Ovary (tissue), 9 donors: ENCODE data around the gene SEMA6C. TPM values are rescaled to one million over a fixed set of nuclear protein-coding genes. Genes with fewer than 3 reads are reported as not detected.

Experiments used
- DNase-seq, 5 donors: peaks; one replicate each; pipeline ENCODE4 v3.0.0-alpha.2; 2019 to 2020
- H3K27ac ChIP-seq, 2 donors: fragments of 200-600 bp; one replicate each; pipeline versions ENCODE4 v1.5.1 to v1.8.0; 2019 to 2022
- H3K27me3 ChIP-seq: fragments of 200-600 bp; one replicate; pipeline ENCODE4 v1.8.0; 2022
- H3K36me3 ChIP-seq: fragments of 200-600 bp; sonication (generic); one replicate; pipeline ENCODE4 v1.5.1; 2019
- H3K4me1 ChIP-seq: one replicate; pipeline ENCODE4 v1.8.1; 2013; ENCODE audit warnings: mild to moderate bottlenecking, moderate library complexity; ENCODE audit not compliant: insufficient read depth
- H3K4me3 ChIP-seq: fragments of 200-600 bp; sonication (generic); one replicate; pipeline ENCODE4 v1.5.1; 2017
- H3K9me3 ChIP-seq, 2 donors: fragments of 200-600 bp in 1 of 2; sonication (generic) in 1 of 2; one replicate each; pipeline versions ENCODE4 v1.5.1 to v1.8.1; 2013 to 2019; ENCODE audit warnings: mild to moderate bottlenecking in 1 of 2, moderate library complexity in 1 of 2
- CTCF ChIP-seq, 3 donors: fragments of 450-650 bp in 2 of 3; fragments of 200-600 bp in 1 of 3; IDR thresholded peaks; one replicate each; pipeline versions ENCODE4 v1.5.1 to v1.8.0; 2016 to 2022; ENCODE audit warnings: antibody characterized with exemption in 3 of 3, mild to moderate bottlenecking in 1 of 3
- EP300 ChIP-seq: sonication (generic); formaldehyde crosslinking; IDR thresholded peaks from one replicate; pipeline ENCODE4 v1.6.1; 2017; ENCODE audit warnings: antibody characterized with exemption
- POLR2A ChIP-seq: fragments of 450-650 bp; IDR thresholded peaks from one replicate; pipeline ENCODE4 v1.6.1; 2017; ENCODE audit warnings: antibody characterized with exemption, mild to moderate bottlenecking, moderate library complexity
- WGBS, 3 donors: extraction: QIAGEN DNeasy Blood & Tissue Kit in 1 of 3; methylation state at CpG; one replicate each; pipeline versions ENCODE4 v1.1.5 to v1.1.7; 2013 to 2017; 5-methylcytosine and 5-hydroxymethylcytosine counted together
- intact Hi-C, 4 donors: fragments of 100-400 bp; cut with DNase I; formaldehyde crosslinking; loops; one replicate each; pipeline versions ENCODE4 v1.11.0 to v1.15.1; 2022 to 2023
- polyA plus RNA-seq, 2 donors: library from polyadenylated mRNA; stranded (reverse); fragments of 200-250 nt in 1 of 2; fragments of 350-450 nt in 1 of 2; fragmentation: Illumina TruSeq in 1 of 2; extraction: RNeasy Lipid Tissue Mini Kit (QIAGEN cat#74804) in 1 of 2; gene quantifications; one replicate each; pipeline ENCODE4 v1.2.3, GENCODE V29; 2013 to 2014
- total RNA-seq, 7 donors: library from RNA; depleted of rRNA in 2 of 7; stranded (reverse); fragments of >200 nt in 2 of 7; fragmentation: NEBNext Ultra II Directional in 3 of 7; extraction: Animal tissue kit (Norgen Biotek cat#: 25700) in 3 of 7; gene quantifications; one replicate each; pipeline versions ENCODE4 v1.1.0 to v1.2.4, GENCODE V29; 2016 to 2023
- donor health status: DM: no; HTN: no; CAD: no; lungs with moderate emphysema.
- donor health status: DM: no; HTN: no; CAD: no.
- donor health status: Bipolar disorder and iron deficiency.
- donor health status: DM: yes; HTN: yes; CAD: no.
- donor health status: DM: no; HTN: no; CAD: no.
- donor health status: DM: yes; HTN: yes; CAD: no.

The SEMA6C gene
- total and polyA plus RNA-seq, 9 donors = 5.0 to 18.0 (median 13.4) TPM

GRCh38 chr1:151143057-151143435, 3.4 kb downstream of the SEMA6C start:
- intact Hi-C loops = loop anchor here in 1 of 4 donors (10.0 kb wide), 1 partner anchor 68 kb away; the partner anchor contains the start of gene GABPB2
- no peaks in the 10 kb centered on the region for H3K27me3 ChIP-seq
- H3K4me1 ChIP-seq = peaks cover 8% of the 10 kb centered on the region
- no peaks in the 10 kb centered on the region for H3K36me3 ChIP-seq
- no peak for TF ChIP-seq POLR2A
- no peak for TF ChIP-seq EP300
- TF ChIP-seq CTCF (IDR thresholded peaks at IDR 0.05) = no peak
- peak in 1 of 5 donors; percentile 33 for DNase-seq
- no peak overlapping the region for H3K4me3 ChIP-seq
- WGBS, 3 donors = 54 to 66% (median 59%) methylated on average over 7 of the region's 7 CpGs
- H3K9me3 ChIP-seq = no peaks in the 10 kb centered on the region
- H3K27ac ChIP-seq = no peak overlapping the region

GRCh38 chr1:151142411-151143056, 3.9 kb downstream of the SEMA6C start:
- intact Hi-C loops = loop anchor here in 1 of 4 donors (10.0 kb wide), 1 partner anchor 68 kb away; the partner anchor contains the start of gene GABPB2
- Histone ChIP-seq H3K36me3 (no peaks in the 10 kb centered on the region), H3K27me3 (no peaks in the 10 kb centered on the region), H3K4me1 (peaks cover 8% of the 10 kb centered on the region), H3K27ac (no peak overlapping the region), H3K9me3 (no peaks in the 10 kb centered on the region), H3K4me3 (no peak overlapping the region)
- no peak for TF ChIP-seq POLR2A
- TF ChIP-seq EP300 = no peak
- no peak for TF ChIP-seq CTCF (IDR thresholded peaks at IDR 0.05)
- 71 to 81% (median 79%) methylated on average over 5 of the region's 5 CpGs for WGBS, 3 donors
- peak in 1 of 5 donors; percentile 30 for DNase-seq

- H3K36me3 ChIP-seq = no peaks in the 10 kb centered on the region
- no peak for DNase-seq
- no peaks in the 10 kb centered on the region for H3K27me3 ChIP-seq
- H3K4me1 ChIP-seq = no peaks in the 10 kb centered on the region
- TF ChIP-seq POLR2A (no peak), CTCF (IDR thresholded peaks at IDR 0.05) (no peak), EP300 (no peak)
- no peaks in the 10 kb centered on the region for H3K9me3 ChIP-seq
- no peak overlapping the region for H3K4me3 ChIP-seq
- WGBS, 3 donors = 92 to 94% (median 93%) methylated on average over 7 of the region's 7 CpGs
- H3K27ac ChIP-seq = no peak overlapping the region
- intact Hi-C loops = no loop called here
These were observed 8.6 kb downstream of the SEMA6C start for GRCh38 chr1:151137789-151138188.

- Histone ChIP-seq H3K4me1 (no peaks in the 10 kb centered on the region), H3K4me3 (no peak overlapping the region), H3K27ac (no peak overlapping the region), H3K9me3 (no peaks in the 10 kb centered on the region), H3K27me3 (no peaks in the 10 kb centered on the region), H3K36me3 (no peaks in the 10 kb centered on the region)
- DNase-seq = no peak
- 77 to 88% (median 85%) methylated on average over 12 of the region's 12 CpGs for WGBS, 3 donors
- intact Hi-C loops = no loop called here
- no peak for TF ChIP-seq EP300
- no peak for TF ChIP-seq CTCF (IDR thresholded peaks at IDR 0.05)
These were observed 10.7 kb downstream of the SEMA6C start for GRCh38 chr1:151135433-151136385.
